SH-SY5Y (cell line): Measurements from ENCODE around the gene FAU.

ENCODE experiments used
- GATA2 ChIP-seq: IDR thresholded peaks from 2 replicates; pipeline ENCODE4 v1.6.1; 2011; ENCODE audit warnings: mild to moderate bottlenecking, low read depth, low read length
- GATA3 ChIP-seq: IDR thresholded peaks from 2 replicates; pipeline ENCODE4 v1.6.1; 2011; ENCODE audit warnings: low read depth, mild to moderate bottlenecking, low read length, moderate library complexity

DNA sequence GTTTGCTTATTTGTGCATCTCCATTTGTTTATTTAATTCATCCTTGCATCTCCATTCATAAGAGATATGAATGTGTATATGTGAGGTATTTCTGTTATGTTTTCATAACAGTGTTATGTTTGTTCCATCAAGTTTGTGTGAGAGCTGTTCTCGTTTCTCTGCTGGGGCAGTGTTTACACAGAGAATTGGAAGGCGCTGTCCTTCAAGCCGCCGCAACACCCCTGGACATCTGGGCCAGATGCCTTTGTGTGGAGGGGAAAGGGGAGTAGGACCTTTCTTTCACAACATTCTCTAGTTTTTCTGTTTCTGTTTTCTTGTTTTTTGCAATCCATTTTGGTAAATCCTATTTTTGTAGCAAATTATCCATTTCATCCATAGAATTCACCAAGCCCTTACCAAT, 17.3 kb downstream of the FAU start:
- TF ChIP-seq GATA2 = no peak
- no peak for TF ChIP-seq GATA3
